NCI-H748 treated with DMSO at 0.1 percent for 48 hours (cell line): ENCODE data around the gene ATG4C.

Experiments used
- DNase-seq: peaks from one replicate; lab custom pipeline; 2025; lab: John Stamatoyannopoulos, UW

Gene ATG4C

DNA sequence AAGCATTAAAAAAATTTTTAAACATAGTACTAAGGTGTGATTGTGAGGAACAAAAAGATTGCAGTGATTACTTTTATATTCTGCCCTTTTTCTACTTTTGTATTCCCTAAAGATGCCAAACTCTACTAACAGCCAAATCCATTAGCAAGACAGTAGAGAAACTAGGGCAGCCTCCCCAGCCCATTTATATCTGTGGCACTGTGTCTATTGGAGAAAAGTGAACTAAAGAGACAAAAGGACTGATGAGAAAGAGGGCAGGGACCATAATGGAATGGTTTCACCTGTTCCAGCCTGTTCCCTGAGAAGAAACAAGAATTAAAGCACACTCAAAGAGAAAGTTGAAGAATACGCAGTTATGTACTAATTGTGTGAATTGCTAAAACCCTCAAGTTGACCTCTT lies 56.6 kb downstream of the ATG4C start:
- DNase-seq, result no peak

- DNase-seq, result peak; percentile 55
These were observed 57.7 kb downstream of the ATG4C start for GRCh38 chr1:62841587-62842169.

DNA sequence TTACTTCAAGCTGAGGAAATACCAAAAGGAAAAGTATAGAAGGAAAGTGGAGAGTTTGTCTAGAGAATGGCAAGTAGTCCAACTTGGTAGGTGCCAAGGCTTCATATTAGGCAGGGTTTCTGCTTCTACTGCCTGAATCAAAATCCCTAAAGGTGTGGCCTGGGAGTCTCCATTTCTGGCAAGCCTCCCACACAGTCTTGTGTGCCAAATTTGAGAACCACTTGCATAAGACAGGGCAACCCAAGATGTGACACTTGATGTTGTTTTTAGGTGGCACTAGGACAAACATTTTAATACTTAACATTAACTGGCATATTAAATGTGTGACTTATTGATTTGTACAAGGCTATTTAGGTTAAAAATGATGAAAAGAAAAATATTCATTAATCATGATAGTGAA lies 60.1 kb downstream of the ATG4C start:
- no peak for DNase-seq

DNA sequence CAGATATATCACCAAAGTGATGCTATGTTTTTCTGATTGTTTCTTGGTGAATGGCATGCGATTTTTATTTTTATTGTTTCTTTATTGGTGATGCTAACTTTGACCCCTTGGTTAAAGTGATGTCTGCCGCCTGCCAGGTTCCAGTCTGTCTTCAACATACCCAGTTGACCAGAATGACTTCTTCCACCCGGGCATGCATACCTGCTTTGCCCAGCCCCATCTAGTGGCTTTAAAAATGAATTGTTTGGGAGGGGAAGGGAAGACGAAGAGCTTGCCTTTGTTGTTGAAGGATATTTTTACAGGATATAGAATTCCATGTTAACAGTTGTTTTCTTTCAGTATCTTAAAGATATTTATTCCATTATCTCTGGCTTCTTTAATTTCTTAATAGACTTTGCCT lies 65.1 kb downstream of the ATG4C start:
- no peak for DNase-seq

DNA sequence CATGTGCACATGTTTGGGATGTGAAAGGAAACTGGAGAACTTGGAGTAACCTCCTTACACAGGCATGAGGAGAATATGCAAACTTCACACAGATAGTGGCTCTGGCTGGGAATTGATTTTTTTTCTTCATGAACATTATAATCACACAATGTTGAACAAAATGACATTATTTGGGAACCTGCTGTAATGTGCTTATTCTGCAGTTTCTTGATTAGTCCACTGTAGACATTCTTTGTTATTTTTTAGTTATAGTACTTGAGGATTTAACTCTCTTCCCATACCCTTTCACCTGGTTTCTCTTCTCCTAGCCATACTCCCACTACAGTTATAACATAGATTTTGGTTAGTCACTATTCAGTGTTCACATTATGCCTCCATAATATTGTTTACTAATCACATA lies 68.3 kb downstream of the ATG4C start:
- DNase-seq, result no peak

GRCh38 chr1:62856960-62857359 lies 73.0 kb downstream of the ATG4C start:
- no peak for DNase-seq

- DNase-seq, result no peak
These were observed 85.4 kb downstream of the ATG4C start for GRCh38 chr1:62869217-62869754.

GRCh38 chr1:62870148-62870547 lies 86.2 kb downstream of the ATG4C start:
- no peak for DNase-seq

GRCh38 chr1:62875676-62876075 lies 91.7 kb downstream of the ATG4C start:
- no peak for DNase-seq

DNA sequence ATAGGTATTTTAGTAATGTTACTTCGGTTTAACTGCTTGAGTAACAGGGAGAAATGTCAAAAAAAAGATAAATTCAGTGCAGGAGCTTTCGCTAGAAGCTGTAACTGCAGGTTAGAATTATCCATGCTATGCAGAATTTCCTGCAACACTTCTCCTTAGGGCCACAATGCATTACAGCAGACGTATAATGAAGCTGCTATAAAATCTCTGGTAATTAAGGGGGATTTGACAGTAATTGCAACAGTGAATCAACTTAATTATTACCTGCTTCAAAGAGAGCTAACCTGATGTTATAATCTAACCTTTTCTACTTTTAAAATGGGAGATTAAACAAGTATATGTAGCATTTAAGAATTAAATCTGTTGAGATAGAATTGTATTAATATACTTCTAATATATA lies 92.6 kb downstream of the ATG4C start:
- no peak for DNase-seq

- no peak for DNase-seq
These were observed 93.6 kb downstream of the ATG4C start for GRCh38 chr1:62877579-62877978.

GRCh38 chr1:62879962-62880361 lies 96.0 kb downstream of the ATG4C start:
- no peak for DNase-seq

DNA sequence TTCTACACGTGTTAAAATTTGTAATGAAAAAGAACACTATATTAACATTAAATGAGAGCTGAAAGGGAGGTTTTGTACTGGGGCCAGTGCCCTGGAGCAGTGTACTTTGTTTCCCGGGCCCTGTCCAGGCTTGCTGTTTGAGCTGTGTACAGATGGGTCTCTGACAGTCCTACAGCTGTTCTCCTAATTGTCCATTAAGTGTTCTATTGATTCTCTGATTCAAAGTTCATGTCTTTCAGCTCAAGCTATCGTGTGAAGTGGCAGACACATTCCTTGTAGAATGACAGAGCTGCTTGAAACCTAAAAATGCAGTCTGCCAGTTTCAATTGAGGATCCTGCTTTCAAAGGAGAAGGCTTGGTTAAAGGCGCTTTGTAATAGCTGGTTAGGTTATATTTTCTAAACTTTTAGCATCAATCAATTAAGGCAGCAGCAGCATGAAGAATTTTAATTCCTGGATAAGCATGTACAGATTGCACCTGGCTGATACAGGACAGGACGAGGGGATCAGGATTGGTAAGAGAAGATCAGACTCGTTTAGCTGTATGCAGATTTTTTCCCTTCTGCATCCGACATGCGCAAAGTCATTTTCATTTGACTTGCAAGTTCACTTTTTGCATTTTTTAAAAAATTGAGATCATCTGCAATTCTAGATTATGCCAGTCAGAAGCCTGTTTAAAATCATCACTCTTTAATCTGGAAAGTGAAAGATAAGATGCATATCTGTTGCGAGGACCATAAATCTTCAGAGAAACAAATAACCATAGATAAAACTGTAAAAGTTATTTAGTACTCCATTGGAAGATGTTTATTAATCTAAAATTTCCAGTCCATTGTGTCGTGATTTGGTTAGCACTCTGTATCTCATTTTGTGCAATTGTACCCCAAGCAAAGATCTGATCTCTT lies 98.5 kb downstream of the ATG4C start:
- peak; percentile 28 for DNase-seq

DNA sequence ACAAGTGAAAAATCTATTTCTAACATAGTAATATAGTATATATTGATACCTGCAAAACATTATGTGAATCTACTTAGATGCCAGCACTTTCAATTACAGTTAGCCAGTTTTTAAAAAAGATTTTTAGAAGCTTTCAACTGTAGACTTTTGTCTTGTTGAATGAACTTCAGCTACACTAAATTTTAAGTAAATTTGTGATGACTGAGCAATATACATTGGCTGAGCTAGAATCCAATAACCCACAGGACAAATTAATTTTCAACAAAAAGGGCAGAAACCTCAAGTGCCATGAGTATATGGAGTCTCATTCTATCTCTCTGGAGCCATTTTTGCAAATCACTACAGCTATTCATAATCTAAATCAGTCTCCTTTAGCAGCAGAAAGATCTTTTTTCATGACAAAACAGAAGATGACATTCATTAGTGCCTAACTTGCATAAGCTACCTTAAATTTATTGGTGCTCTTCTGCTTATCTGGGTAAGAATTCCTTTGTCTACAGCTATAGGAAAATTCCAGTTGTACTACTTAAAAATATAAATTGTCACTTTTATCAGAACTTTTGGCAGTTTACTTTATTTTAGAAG lies 100.3 kb downstream of the ATG4C start:
- no peak for DNase-seq

DNA sequence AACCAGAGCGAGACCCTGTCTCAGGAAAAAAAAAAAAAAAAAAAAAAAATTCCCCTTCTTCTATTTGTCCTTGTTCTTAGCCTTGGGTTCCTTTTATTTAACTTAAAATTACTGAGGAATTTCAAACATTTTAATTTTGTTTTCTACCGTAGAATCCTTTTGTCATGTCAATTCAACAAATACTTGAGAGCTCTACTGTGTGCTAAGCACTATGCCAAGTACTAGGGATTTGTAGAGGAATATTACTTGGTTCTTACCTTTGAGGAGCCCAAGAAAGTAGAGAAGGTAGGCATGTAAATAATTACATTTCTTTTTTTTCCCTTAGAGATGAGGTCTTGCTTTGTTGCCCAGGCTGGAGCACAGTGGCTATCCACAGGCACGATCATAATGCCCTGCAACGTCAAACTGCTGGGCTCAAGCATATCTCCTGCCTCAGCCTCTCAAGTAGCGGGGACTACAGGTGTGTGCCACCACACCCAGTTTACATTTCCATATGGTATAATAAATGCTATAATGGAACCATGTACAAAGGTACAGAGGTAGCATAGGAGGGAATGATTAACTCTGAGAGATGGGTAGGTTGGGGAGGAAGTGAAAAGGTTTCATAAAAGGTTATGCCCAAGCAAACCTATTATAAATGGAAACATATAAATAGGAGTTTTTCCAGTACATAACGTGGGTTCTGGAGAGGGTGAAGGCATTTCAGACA lies 104.0 kb downstream of the ATG4C start:
- DNase-seq, result no peak

DNA sequence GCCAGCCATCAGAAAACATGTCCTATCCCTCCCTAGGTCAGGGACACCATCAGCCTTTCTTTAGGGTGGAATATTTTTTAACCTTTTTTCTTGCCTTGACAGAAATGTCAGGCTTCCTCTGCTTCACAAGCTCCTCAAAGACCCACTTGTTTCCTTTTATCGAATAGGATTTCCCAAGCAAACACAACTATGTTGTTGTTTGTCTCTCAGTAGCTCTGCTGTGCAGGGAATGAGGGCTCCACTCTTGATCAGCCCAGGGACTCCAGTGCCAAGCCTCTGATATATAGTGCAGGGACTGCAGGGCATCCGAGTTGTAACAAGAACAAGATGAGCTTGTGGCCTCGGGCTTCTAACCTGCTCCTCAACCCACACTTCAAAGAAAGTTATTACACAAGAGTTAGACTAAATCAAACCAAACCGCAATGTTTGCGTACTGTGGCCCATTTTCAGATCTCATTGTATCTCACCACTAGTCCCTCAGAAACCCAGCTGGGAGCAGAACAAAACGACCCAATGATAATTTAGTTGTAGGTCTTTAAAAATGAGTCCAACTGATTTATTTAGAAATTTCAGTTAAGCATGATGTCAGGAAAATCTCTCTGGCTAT lies 108.1 kb downstream of the ATG4C start:
- DNase-seq, result no peak

DNA sequence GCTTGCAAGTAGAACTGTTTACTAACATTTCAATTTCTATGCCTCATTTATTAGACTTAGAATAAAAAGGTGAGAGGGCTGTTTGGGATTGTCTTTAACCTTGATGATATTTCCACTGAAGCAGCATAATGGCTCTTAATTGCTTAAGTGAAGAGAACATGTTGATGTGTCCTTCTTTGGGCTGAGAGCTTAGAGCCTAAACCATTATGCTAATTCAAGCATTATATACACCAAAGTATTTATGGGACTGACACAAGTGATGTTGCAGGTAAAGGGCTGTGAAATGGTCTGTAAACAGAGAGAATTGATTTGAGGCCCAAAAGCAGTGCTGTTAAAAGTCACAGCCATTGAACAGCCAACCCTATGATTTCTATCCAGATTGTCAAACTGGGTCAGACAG lies 113.9 kb downstream of the ATG4C start:
- DNase-seq, result no peak

GRCh38 chr1:62900566-62900965 lies 116.6 kb downstream of the ATG4C start:
- DNase-seq, result no peak

GRCh38 chr1:62901650-62902049 lies 117.7 kb downstream of the ATG4C start:
- DNase-seq, result no peak

GRCh38 chr1:62903522-62903921 lies 119.6 kb downstream of the ATG4C start:
- no peak for DNase-seq

DNA sequence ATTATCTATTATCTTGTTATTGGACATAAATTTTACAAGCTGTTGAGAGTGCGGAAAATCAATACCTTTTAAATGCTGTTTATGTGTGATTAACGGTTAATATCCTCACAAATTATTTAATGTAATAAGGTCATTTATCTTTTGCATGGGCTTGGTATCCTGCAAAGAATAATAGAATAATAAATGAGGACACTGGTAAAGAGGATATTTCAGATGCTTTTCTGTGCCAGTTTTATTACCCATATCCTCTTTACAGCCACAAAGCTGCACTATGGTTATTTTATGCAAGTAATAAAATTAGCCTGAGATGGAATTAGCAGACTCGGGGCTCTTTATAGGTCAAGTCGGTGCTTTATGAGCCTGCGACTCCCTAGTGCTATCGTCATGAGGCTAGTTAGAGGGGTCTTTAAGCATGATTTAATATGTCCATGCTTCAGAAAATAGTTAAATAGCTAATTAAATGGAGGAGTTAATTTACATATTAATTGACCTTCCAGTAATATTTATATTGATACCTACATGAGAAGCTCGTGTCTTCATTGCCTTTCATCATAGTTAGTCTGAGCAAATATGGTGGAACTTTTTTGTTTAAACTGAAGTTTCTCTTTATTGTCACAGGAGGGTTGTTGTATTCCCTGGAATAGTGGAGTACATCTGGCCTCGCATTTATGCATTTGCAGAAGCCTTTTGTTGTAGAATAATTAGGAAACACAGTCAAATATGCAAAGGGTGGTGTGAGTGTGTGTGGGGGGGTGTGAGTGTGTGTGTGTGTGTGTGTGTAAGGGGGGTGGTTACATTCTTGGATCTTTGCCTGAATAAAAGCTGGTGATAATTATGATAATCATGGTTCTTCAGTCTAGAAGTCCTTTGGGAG lies 120.3 kb downstream of the ATG4C start:
- no peak for DNase-seq
